ENCODE measurements around the gene GABARAPL1. TPM values are rescaled to one million over a fixed set of nuclear protein-coding genes. Genes with fewer than 3 reads are reported as not detected.

GABARAPL1 gene
- total RNA-seq, 1 donor from 2014 or later = 74.7 TPM

DNA sequence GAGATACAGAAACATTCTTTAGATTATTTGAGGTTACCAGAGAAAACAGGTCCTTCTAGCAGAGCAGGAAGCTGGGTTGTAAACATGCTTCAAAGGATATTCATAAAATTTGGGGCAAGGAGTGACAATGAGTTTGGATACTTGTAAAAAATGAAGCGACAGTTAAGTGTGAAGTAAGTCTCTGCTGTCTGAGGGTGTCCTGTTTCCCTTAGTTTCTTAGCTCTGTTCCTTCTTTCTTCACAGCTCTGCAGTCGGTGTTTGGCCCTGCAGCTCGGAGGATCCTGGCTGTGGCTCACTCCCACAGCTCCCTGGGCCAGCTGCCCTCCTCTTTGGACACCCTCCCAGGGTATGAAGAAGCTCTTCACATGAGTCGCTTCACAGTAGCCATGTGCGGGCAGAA lies 23.0 kb upstream of the GABARAPL1 start:
- Mint-ChIP-seq H3K9me3 (ENCODE audit: unreplicated experiment) (no peaks in the 10 kb centered on the region), H3K4me3 (ENCODE audit: unreplicated experiment) (no peak overlapping the region), H3K27me3 (ENCODE audit: unreplicated experiment) (peaks cover 11% of the 10 kb centered on the region), H3K4me1 (ENCODE audit: unreplicated experiment) (no peaks in the 10 kb centered on the region), H3K36me3 (ENCODE audit: unreplicated experiment) (no peaks in the 10 kb centered on the region), H3K27ac (ENCODE audit: unreplicated experiment) (no peak overlapping the region)
- DNase-seq (ENCODE audit: extremely low spot score, unreplicated experiment) = no peak
- TF ChIP-seq, protein P1, sequence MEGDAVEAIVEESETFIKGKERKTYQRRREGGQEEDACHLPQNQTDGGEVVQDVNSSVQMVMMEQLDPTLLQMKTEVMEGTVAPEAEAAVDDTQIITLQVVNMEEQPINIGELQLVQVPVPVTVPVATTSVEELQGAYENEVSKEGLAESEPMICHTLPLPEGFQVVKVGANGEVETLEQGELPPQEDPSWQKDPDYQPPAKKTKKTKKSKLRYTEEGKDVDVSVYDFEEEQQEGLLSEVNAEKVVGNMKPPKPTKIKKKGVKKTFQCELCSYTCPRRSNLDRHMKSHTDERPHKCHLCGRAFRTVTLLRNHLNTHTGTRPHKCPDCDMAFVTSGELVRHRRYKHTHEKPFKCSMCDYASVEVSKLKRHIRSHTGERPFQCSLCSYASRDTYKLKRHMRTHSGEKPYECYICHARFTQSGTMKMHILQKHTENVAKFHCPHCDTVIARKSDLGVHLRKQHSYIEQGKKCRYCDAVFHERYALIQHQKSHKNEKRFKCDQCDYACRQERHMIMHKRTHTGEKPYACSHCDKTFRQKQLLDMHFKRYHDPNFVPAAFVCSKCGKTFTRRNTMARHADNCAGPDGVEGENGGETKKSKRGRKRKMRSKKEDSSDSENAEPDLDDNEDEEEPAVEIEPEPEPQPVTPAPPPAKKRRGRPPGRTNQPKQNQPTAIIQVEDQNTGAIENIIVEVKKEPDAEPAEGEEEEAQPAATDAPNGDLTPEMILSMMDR (IDR thresholded peaks at IDR 0.05) = no peak

DNA sequence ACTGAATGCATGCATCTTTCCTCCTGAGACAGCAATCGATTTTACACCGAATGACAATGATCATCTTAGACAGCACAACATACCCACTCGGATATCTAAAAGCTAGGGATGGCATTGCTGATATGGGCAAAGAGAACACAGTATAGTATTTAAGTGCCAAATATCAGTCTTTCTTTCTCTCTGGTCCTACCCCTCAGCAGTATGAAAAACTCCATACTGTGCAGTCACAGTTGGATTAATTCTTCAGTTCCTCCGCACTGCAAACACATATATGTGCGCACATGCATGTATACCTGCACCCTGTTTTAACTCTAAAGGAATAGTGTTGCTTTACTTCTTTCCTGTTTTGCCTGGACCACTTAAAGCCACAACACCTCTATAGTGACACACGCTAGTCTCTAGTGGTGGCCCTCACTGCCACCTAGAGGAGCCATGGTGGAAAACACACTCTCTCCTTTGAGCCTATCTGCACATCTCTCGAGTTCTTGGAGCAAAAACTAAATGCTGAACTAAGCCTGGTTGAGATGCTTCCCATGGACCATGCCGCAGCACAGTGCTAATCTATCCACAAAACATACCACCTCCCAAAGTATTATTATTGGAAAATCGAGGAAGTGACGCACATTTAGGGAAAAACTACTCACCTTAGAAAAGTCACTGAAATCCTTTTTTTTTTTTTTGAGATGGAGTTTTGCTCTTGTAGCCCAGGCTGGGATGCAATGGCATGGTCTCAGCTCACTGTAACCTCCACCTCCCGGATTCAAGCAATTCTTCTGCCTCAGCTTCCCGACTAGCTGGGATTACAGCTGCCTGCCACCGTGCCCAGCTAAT lies 21.9 kb upstream of the GABARAPL1 start:
- Mint-ChIP-seq H3K4me1 (ENCODE audit: unreplicated experiment) (no peaks in the 10 kb centered on the region), H3K4me3 (ENCODE audit: unreplicated experiment) (no peak overlapping the region), H3K27ac (ENCODE audit: unreplicated experiment) (no peak overlapping the region)

DNA sequence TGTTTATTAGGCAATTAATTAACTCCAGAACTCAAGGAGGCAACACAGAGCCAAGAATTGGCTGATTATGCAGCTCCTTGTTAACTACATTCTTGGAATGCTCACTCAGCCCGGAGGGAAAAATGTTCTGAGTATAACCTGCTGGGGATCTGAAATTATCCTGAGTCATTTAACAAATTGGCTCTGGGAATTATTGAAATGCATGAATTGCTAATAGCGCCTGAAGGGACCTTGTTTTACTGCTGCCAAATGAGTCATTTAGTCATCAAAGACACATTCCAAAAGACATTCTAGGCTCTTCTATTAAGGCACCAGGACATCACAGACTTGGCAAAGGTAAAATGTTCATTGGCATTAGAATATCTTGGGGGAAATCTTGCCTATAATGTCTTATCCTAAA lies 20.8 kb upstream of the GABARAPL1 start:
- no peak overlapping the region for H3K27ac Mint-ChIP-seq (ENCODE audit: unreplicated experiment)
- TF ChIP-seq, protein P1 (IDR thresholded peaks at IDR 0.05) = no peak
- H3K4me3 Mint-ChIP-seq (ENCODE audit: unreplicated experiment) = no peak overlapping the region
- no peaks in the 10 kb centered on the region for H3K4me1 Mint-ChIP-seq (ENCODE audit: unreplicated experiment)
- no peak for DNase-seq (ENCODE audit: extremely low spot score, unreplicated experiment)
- H3K27me3 Mint-ChIP-seq (ENCODE audit: unreplicated experiment) = peaks cover 12% of the 10 kb centered on the region
- H3K36me3 Mint-ChIP-seq (ENCODE audit: unreplicated experiment) = no peaks in the 10 kb centered on the region
- no peaks in the 10 kb centered on the region for H3K9me3 Mint-ChIP-seq (ENCODE audit: unreplicated experiment)

More for the DNA sequence above, 21.9 kb upstream of the GABARAPL1 start:
- no peak for DNase-seq (ENCODE audit: extremely low spot score, unreplicated experiment)
- H3K27me3 Mint-ChIP-seq (ENCODE audit: unreplicated experiment) = peaks cover 12% of the 10 kb centered on the region
- TF ChIP-seq, protein P1 (IDR thresholded peaks at IDR 0.05) = peak; percentile 81
- no peaks in the 10 kb centered on the region for H3K36me3 Mint-ChIP-seq (ENCODE audit: unreplicated experiment)
- no peaks in the 10 kb centered on the region for H3K9me3 Mint-ChIP-seq (ENCODE audit: unreplicated experiment)

DNA sequence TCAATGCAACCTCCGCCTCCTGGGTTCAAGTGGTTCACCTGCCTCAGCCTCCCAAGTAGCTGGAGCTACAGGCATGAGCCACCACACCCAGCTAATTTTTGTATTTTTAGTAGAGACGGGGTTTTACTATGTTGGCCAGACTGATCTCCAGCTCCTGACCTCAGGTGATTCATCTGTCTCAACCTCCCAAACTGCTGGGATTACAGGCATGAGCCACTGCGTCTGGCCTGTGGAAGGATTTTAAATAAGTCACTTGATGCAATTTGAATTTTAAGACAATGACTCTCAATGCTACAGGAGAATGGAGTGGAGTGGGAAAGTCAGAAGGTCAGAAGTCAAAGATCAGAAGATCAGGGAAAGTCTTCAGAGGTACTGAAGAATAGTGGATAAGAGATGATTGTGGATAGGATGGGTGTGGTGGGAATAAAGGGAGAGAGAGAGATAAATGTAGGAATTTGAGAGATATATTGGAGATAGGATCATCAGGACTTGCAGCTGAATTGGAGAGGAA lies 18.5 kb upstream of the GABARAPL1 start:
- H3K9me3 Mint-ChIP-seq (ENCODE audit: unreplicated experiment) = no peaks in the 10 kb centered on the region
- peaks cover 12% of the 10 kb centered on the region for H3K27me3 Mint-ChIP-seq (ENCODE audit: unreplicated experiment)
- H3K4me3 Mint-ChIP-seq (ENCODE audit: unreplicated experiment) = no peak overlapping the region
- no peak for DNase-seq (ENCODE audit: extremely low spot score, unreplicated experiment)
- no peak overlapping the region for H3K27ac Mint-ChIP-seq (ENCODE audit: unreplicated experiment)
- TF ChIP-seq, protein P1 (IDR thresholded peaks at IDR 0.05) = no peak
- H3K4me1 Mint-ChIP-seq (ENCODE audit: unreplicated experiment) = no peaks in the 10 kb centered on the region
- no peaks in the 10 kb centered on the region for H3K36me3 Mint-ChIP-seq (ENCODE audit: unreplicated experiment)

DNA sequence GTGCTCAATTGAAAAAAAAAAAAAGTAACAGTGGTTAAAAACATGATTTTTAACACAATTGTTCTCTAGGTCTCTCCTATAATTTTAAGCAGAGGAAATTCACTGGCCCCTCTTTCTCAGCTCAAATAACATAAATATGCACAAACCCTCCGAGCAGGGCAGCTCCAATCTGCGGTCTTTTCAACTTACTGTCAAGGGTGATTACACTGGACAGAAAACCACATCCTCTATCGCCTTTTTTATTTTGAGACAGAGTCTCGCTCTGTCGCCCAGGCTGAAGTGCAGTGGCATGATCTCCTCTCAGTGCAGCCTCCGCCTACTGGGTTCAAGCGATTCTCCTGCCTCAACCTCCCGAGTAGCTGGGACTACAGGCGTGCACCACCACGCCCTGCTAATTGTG lies 16.5 kb upstream of the GABARAPL1 start:
- H3K4me1 Mint-ChIP-seq (ENCODE audit: unreplicated experiment) = no peaks in the 10 kb centered on the region
- H3K4me3 Mint-ChIP-seq (ENCODE audit: unreplicated experiment) = no peak overlapping the region
- no peak for DNase-seq (ENCODE audit: extremely low spot score, unreplicated experiment)
- peaks cover 12% of the 10 kb centered on the region for H3K27me3 Mint-ChIP-seq (ENCODE audit: unreplicated experiment)
- TF ChIP-seq, protein P1 (IDR thresholded peaks at IDR 0.05) = no peak
- H3K9me3 Mint-ChIP-seq (ENCODE audit: unreplicated experiment) = no peaks in the 10 kb centered on the region
- H3K36me3 Mint-ChIP-seq (ENCODE audit: unreplicated experiment) = no peaks in the 10 kb centered on the region
- H3K27ac Mint-ChIP-seq (ENCODE audit: unreplicated experiment) = no peak overlapping the region
